ENCODE results near the gene PPY.

DNA sequence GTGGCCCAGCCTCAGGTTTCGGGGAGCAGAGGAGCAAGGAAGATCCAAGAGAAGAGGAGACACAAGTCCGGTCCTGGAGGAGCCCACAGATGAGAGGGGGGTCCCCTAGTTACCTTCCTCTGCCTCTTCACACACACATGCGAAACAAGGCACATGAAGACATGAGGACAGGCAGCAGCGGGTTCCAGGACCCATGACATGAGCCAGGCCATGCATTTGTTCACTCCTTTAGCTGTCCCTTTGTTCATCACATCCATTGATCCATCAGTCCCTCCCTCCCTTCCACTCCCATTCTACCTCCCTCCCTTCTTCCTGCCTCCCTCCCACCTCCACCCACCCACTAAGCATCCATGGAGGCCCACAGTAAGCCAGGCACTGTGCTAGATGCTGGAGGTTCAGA, 9.4 kb downstream of the PPY start:
- TF ChIP-seq POLR2A (IDR thresholded peaks at IDR 0.05) (no peak), POLR2AphosphoS5 (IDR thresholded peaks at IDR 0.05) (no peak)
- TF ChIP-seq, protein P1, sequence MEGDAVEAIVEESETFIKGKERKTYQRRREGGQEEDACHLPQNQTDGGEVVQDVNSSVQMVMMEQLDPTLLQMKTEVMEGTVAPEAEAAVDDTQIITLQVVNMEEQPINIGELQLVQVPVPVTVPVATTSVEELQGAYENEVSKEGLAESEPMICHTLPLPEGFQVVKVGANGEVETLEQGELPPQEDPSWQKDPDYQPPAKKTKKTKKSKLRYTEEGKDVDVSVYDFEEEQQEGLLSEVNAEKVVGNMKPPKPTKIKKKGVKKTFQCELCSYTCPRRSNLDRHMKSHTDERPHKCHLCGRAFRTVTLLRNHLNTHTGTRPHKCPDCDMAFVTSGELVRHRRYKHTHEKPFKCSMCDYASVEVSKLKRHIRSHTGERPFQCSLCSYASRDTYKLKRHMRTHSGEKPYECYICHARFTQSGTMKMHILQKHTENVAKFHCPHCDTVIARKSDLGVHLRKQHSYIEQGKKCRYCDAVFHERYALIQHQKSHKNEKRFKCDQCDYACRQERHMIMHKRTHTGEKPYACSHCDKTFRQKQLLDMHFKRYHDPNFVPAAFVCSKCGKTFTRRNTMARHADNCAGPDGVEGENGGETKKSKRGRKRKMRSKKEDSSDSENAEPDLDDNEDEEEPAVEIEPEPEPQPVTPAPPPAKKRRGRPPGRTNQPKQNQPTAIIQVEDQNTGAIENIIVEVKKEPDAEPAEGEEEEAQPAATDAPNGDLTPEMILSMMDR (IDR thresholded peaks at IDR 0.05): no peak
